Muscle of arm (tissue), 12 donors: ENCODE data around the gene SSH2. TPM values are rescaled to one million over a fixed set of nuclear protein-coding genes. Genes with fewer than 3 reads are reported as not detected.
"Not testable (repeated sequence)": the region's sequence is repeated elsewhere in the genome, so short reads cannot be mapped to it uniquely, and the experiment has no call there.

Experiments
- DNase-seq: peaks from one replicate; pipeline ENCODE4 v3.0.0-alpha.2; 2013
- polyA plus RNA-seq, 12 donors: library from polyadenylated mRNA; unstranded; fragments of 120-200 nt; gene quantifications; one replicate each; pipeline ENCODE4 v1.2.1, GENCODE V29; 2013; ENCODE audit not compliant: insufficient read length in 12 of 12

Gene SSH2
- polyA plus RNA-seq, 12 donors, result 17.7 to 73.5 (median 25.5) TPM

- DNase-seq, result no peak
Observed at GRCh38 chr17:29674281-29674680, 255.7 kb downstream of the SSH2 start.

- DNase-seq, result no peak
Observed at GRCh38 chr17:29671661-29672060, 258.4 kb downstream of the SSH2 start.

GRCh38 chr17:29669266-29669665 lies 260.8 kb downstream of the SSH2 start:
- no peak for DNase-seq

- no peak for DNase-seq
Observed at GRCh38 chr17:29667969-29668368, 262.1 kb downstream of the SSH2 start.

- DNase-seq, result no peak
Observed at GRCh38 chr17:29665481-29665810, 264.6 kb downstream of the SSH2 start.

GRCh38 chr17:29664743-29665480 lies 265.1 kb downstream of the SSH2 start:
- no peak for DNase-seq

- DNase-seq, result no peak
Observed at GRCh38 chr17:29663155-29663554, 266.9 kb downstream of the SSH2 start.

- DNase-seq, result no peak
Observed at GRCh38 chr17:29661213-29661612, 268.8 kb downstream of the SSH2 start.

- DNase-seq, result no peak
Observed at GRCh38 chr17:29659155-29659554, 270.9 kb downstream of the SSH2 start.

- DNase-seq, result no peak
Observed at GRCh38 chr17:29655323-29655722, 274.7 kb downstream of the SSH2 start.

GRCh38 chr17:29653995-29654714 lies 275.9 kb downstream of the SSH2 start:
- no peak for DNase-seq

- no peak for DNase-seq
Observed at GRCh38 chr17:29652976-29653375, 277.1 kb downstream of the SSH2 start.

GRCh38 chr17:29651913-29652312 lies 278.1 kb downstream of the SSH2 start:
- DNase-seq, result not testable (repeated sequence)

- DNase-seq, result no peak
Observed at GRCh38 chr17:29650396-29650795, 279.6 kb downstream of the SSH2 start.

GRCh38 chr17:29649359-29649758 lies 280.7 kb downstream of the SSH2 start:
- DNase-seq, result no peak

GRCh38 chr17:29648005-29648404 lies 282.0 kb downstream of the SSH2 start:
- DNase-seq, result no peak

- peak; percentile 61 for DNase-seq
Observed at GRCh38 chr17:29645515-29646051, 284.4 kb downstream of the SSH2 start.

- no peak for DNase-seq
Observed at GRCh38 chr17:29643817-29644160, 286.2 kb downstream of the SSH2 start.

GRCh38 chr17:29642171-29642611 lies 287.8 kb downstream of the SSH2 start:
- no peak for DNase-seq

- no peak for DNase-seq
Observed at GRCh38 chr17:29640981-29641642, 288.9 kb downstream of the SSH2 start.

- no peak for DNase-seq
Observed at GRCh38 chr17:29640413-29640812, 289.6 kb downstream of the SSH2 start.

GRCh38 chr17:29633886-29634285 lies 296.1 kb downstream of the SSH2 start:
- no peak for DNase-seq
